ENCODE results near the gene NPEPPS. TPM values are rescaled to one million over a fixed set of nuclear protein-coding genes. Genes with fewer than 3 reads are reported as not detected.
A peak's percentile ranks its signal among the peaks of the same experiment; 100 is the strongest.

NPEPPS gene
- total and polyA plus RNA-seq, 2 donors (not counting 1 experiment from before 2014, with no cell fraction given): 127 to 144 TPM

DNA sequence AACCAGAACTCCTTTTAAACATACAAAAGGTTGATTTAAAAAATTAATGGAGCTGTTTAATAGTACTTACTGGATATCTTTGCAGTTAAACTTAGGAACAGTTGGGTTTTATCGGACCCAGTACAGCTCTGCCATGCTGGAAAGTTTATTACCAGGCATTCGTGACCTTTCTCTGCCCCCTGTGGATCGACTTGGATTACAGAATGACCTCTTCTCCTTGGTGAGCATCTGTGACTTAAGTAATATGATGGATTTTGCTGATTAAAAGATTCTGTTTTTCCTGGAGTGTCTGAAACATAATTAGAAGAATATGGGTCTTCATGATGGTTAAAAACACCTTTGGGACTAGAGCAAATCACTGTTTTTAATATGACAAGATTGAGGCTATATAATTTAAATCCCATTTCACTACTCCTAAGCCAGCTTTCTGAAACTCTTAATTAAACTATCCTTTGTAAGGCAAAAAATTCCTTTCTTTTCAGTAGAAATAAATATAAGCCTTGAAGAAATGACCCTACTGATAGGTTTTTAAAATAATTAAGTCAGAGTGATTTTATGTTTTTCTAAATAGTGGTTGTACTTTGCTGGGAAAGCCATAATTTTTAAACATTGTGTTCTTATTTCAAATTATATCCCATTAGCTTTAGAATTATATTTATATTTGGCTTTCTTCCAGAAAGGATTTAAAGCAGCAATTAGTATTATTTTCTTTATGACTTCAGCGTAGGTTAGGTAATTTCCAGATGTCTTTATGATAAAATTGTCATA, 73.1 kb downstream of the NPEPPS start:
- Histone ChIP-seq H3K9me3 (ENCODE audit: control insufficient read depth, insufficient read depth, low read depth, low read length) (no peaks in the 10 kb centered on the region), H3K36me3 (ENCODE audit: control insufficient read depth, insufficient read depth, low read length) (peaks cover 9% of the 10 kb centered on the region), H3K4me1 (ENCODE audit: control insufficient read depth, extremely low read depth, insufficient read depth, low read length) (peaks cover 4% of the 10 kb centered on the region), H3K4me3 (replicated peaks in 1 of 4; ENCODE audit: control extremely low read depth in 1 of 4, insufficient read depth in 1 of 4, low read depth in 3 of 4, low read length in 4 of 4) (no peak overlapping the region), H3K27me3 (ENCODE audit: control insufficient read depth, insufficient read depth, low read length) (no peaks in the 10 kb centered on the region), H2AFZ (ENCODE audit: low read length) (no peak overlapping the region), H4K20me1 (ENCODE audit: control insufficient read depth, extremely low read depth, insufficient read depth, low read length) (no peaks in the 10 kb centered on the region), H3K79me2 (ENCODE audit: control insufficient read depth, insufficient read depth, low read length) (no peaks in the 10 kb centered on the region), H3K4me2 (ENCODE audit: extremely low read depth, insufficient read depth, low read length) (no peak overlapping the region), H3K27ac (ENCODE audit: insufficient read depth, low read length) (no peak overlapping the region), H3K9ac (ENCODE audit: insufficient read depth, low read length) (no peak overlapping the region)
- DNase-seq (ENCODE audit: low read depth in 2 of 2): no peak
- TF ChIP-seq CTCF (conservative IDR thresholded peaks at IDR 0.05 in 1 of 2, IDR thresholded peaks at IDR 0.05 in 1 of 2; ENCODE audit: low read depth in 1 of 2, low read length in 2 of 2) (no peak), EZH2 (IDR thresholded peaks at IDR 0.05; ENCODE audit: low read length, missing control alignments) (no peak)

- H3K27ac ChIP-seq (ENCODE audit: insufficient read depth, low read length): no peak overlapping the region
- H3K9ac ChIP-seq (ENCODE audit: insufficient read depth, low read length): no peak overlapping the region
- DNase-seq (ENCODE audit: low read depth in 2 of 2): peak; percentile 54 to 81
- H2AFZ ChIP-seq (ENCODE audit: low read length): no peak overlapping the region
- H3K27me3 ChIP-seq (ENCODE audit: control insufficient read depth, insufficient read depth, low read length): no peaks in the 10 kb centered on the region
- H3K79me2 ChIP-seq (ENCODE audit: control insufficient read depth, insufficient read depth, low read length): no peaks in the 10 kb centered on the region
- H3K9me3 ChIP-seq (ENCODE audit: control insufficient read depth, insufficient read depth, low read depth, low read length): no peaks in the 10 kb centered on the region
- H3K4me2 ChIP-seq (ENCODE audit: extremely low read depth, insufficient read depth, low read length): no peak overlapping the region
- no peaks in the 10 kb centered on the region for H4K20me1 ChIP-seq (ENCODE audit: control insufficient read depth, extremely low read depth, insufficient read depth, low read length)
- no peak for TF ChIP-seq EZH2 (IDR thresholded peaks at IDR 0.05; ENCODE audit: low read length, missing control alignments)
- no peak for TF ChIP-seq CTCF (conservative IDR thresholded peaks at IDR 0.05 in 1 of 2, IDR thresholded peaks at IDR 0.05 in 1 of 2; ENCODE audit: low read depth in 1 of 2, low read length in 2 of 2)
- peaks cover 4% of the 10 kb centered on the region for H3K4me1 ChIP-seq (ENCODE audit: control insufficient read depth, extremely low read depth, insufficient read depth, low read length)
- H3K4me3 ChIP-seq (replicated peaks in 1 of 4; ENCODE audit: control extremely low read depth in 1 of 4, insufficient read depth in 1 of 4, low read depth in 3 of 4, low read length in 4 of 4): no peak overlapping the region
- H3K36me3 ChIP-seq (ENCODE audit: control insufficient read depth, insufficient read depth, low read length): peaks cover 9% of the 10 kb centered on the region
Observed at GRCh38 chr17:47604598-47604927, 73.7 kb downstream of the NPEPPS start.

DNA sequence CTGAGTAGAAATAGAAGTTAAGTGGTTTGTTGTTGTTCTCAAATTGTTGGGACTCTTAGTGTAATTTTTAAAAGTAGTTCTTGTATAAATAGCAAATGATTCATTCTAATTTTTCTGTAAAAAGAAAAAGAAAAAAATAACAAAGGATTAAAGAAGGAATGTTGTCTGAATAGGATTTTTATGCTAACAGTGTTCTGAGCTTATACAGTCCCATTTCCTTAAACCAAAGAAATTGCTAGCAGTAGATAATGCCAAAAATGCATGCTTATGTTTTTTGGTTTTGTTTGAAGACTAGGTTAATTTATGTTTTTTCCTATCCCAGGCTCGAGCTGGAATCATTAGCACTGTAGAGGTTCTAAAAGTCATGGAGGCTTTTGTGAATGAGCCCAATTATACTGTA, 74.1 kb downstream of the NPEPPS start:
- Histone ChIP-seq H4K20me1 (ENCODE audit: control insufficient read depth, extremely low read depth, insufficient read depth, low read length) (no peaks in the 10 kb centered on the region), H3K27me3 (ENCODE audit: control insufficient read depth, insufficient read depth, low read length) (no peaks in the 10 kb centered on the region), H3K36me3 (ENCODE audit: control insufficient read depth, insufficient read depth, low read length) (peaks cover 9% of the 10 kb centered on the region), H2AFZ (ENCODE audit: low read length) (no peak overlapping the region), H3K4me2 (ENCODE audit: extremely low read depth, insufficient read depth, low read length) (no peak overlapping the region), H3K27ac (ENCODE audit: insufficient read depth, low read length) (no peak overlapping the region), H3K9me3 (ENCODE audit: control insufficient read depth, insufficient read depth, low read depth, low read length) (no peaks in the 10 kb centered on the region), H3K79me2 (ENCODE audit: control insufficient read depth, insufficient read depth, low read length) (no peaks in the 10 kb centered on the region), H3K4me3 (replicated peaks in 1 of 4; ENCODE audit: control extremely low read depth in 1 of 4, insufficient read depth in 1 of 4, low read depth in 3 of 4, low read length in 4 of 4) (no peak overlapping the region), H3K4me1 (ENCODE audit: control insufficient read depth, extremely low read depth, insufficient read depth, low read length) (peaks cover 4% of the 10 kb centered on the region), H3K9ac (ENCODE audit: insufficient read depth, low read length) (no peak overlapping the region)
- no peak for DNase-seq (ENCODE audit: low read depth in 2 of 2)
- TF ChIP-seq CTCF (conservative IDR thresholded peaks at IDR 0.05 in 1 of 2, IDR thresholded peaks at IDR 0.05 in 1 of 2; ENCODE audit: low read depth in 1 of 2, low read length in 2 of 2) (no peak), EZH2 (IDR thresholded peaks at IDR 0.05; ENCODE audit: low read length, missing control alignments) (no peak)

All from fibroblast of lung (primary cell).